Endometrial microvascular endothelial cells (primary cell): Measurements from ENCODE around the gene SPTB. TPM values are rescaled to one million over a fixed set of nuclear protein-coding genes. Genes with fewer than 3 reads are reported as not detected.

ENCODE experiments used
- total RNA-seq: library from RNA; depleted of rRNA; stranded (reverse); fragments of >200 nt; gene quantifications from one replicate; pipeline ENCODE4 v1.2.3, GENCODE V29; 2015; ENCODE audit errors: inconsistent ontology term

The SPTB gene
- total RNA-seq, 1 donor from 2014 or later = not detected

Other genes starting within 250 kb of the SPTB start
- 0.28 TPM for gene PLEKHG3, start 175.5 kb downstream of the SPTB start, total RNA-seq
- gene CHURC1, start 34.5 kb upstream of the SPTB start, total RNA-seq = 67.6 TPM
- gene GPX2, start 62.8 kb upstream of the SPTB start, total RNA-seq = not detected
- gene RAB15, start 92.4 kb upstream of the SPTB start, total RNA-seq = 15.2 TPM
- gene FNTB, start 107.0 kb upstream of the SPTB start, total RNA-seq = 14.3 TPM
- gene MAX, start 222.6 kb upstream of the SPTB start, total RNA-seq = 39.3 TPM